Measurements from ENCODE around the gene POFUT2. TPM values are rescaled to one million over a fixed set of nuclear protein-coding genes. Genes with fewer than 3 reads are reported as not detected.

The POFUT2 gene
- polyA plus RNA-seq, 1 donor from 2014 or later = 25.4 TPM

DNA sequence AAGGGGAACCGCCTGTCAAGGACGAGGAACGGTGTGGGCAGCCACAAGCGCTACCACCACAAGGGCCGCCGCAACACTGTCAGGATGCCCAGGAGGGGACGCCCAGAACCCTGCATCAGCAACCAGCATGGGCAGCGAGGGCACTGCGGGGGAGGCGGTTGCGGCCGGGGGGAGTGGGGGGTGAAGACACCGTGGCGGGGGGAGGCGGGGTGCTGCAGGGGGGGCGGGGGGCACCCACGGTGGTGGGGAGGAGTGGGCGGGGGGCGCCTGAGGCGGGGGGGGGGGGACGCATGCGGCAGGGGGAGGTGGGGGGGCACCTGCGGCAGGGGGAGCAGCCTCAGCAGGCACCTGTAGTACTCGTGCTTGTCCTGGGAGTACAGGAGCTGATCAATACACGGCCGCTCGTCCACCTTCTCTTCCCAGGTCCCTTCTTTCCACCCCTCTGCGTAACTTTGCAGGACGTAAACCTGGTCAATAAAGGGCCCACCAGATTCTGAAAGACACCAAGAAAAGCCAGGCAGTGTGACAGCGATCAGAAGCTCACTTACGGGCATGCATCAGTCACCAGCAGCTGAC lies 4.6 kb downstream of the POFUT2 start:
- Histone ChIP-seq H3K36me3 (ENCODE audit: insufficient read depth, low read length) (no peaks in the 10 kb centered on the region), H3F3A (ENCODE audit: insufficient read depth, low read length, poor library complexity, severe bottlenecking) (no peaks in the 10 kb centered on the region), H4K20me1 (ENCODE audit: insufficient read depth) (no peaks in the 10 kb centered on the region), H3K79me2 (replicated peaks; ENCODE audit: insufficient read depth, low read length) (peaks cover 7% of the 10 kb centered on the region), H3K9ac (ENCODE audit: low read length) (no peak overlapping the region), H2AFZ (ENCODE audit: low read depth, low read length) (no peak overlapping the region), H3K27me3 (ENCODE audit: insufficient read depth, low read depth, low read length) (no peaks in the 10 kb centered on the region), H3K4me3 (ENCODE audit: low read length) (no peak overlapping the region), H3K4me2 (ENCODE audit: low read length) (no peak overlapping the region), H3K9me2 (ENCODE audit: insufficient read depth, low read length) (no peaks in the 10 kb centered on the region), H3K27ac (ENCODE audit: low read length) (no peak overlapping the region), H3K9me3 (ENCODE audit: low read length) (no peaks in the 10 kb centered on the region)
- TF ChIP-seq EZH2 (IDR thresholded peaks at IDR 0.05; ENCODE audit: borderline replicate concordance, insufficient read depth, low read length, poor library complexity, severe bottlenecking) (no peak), EP300 (conservative IDR thresholded peaks at IDR 0.05; ENCODE audit: poor library complexity, severe bottlenecking) (no peak), REST (IDR thresholded peaks at IDR 0.05; ENCODE audit: borderline replicate concordance) (no peak), MXI1 (conservative IDR thresholded peaks at IDR 0.05; ENCODE audit: poor library complexity, severe bottlenecking) (no peak), CTCF (IDR thresholded peaks at IDR 0.05; ENCODE audit: poor library complexity, severe bottlenecking) (no peak), TAF1 (IDR thresholded peaks at IDR 0.05; ENCODE audit: low read depth) (no peak), RAD21 (conservative IDR thresholded peaks at IDR 0.05) (no peak), POLR2AphosphoS5 (IDR thresholded peaks at IDR 0.05) (no peak), SMC3 (conservative IDR thresholded peaks at IDR 0.05; ENCODE audit: poor library complexity) (no peak)

GRCh38 chr21:45282283-45283034 lies 5.2 kb downstream of the POFUT2 start:
- Histone ChIP-seq H3K9me2 (ENCODE audit: insufficient read depth, low read length) (no peaks in the 10 kb centered on the region), H3F3A (ENCODE audit: insufficient read depth, low read length, poor library complexity, severe bottlenecking) (no peaks in the 10 kb centered on the region), H3K36me3 (ENCODE audit: insufficient read depth, low read length) (no peaks in the 10 kb centered on the region), H3K4me2 (ENCODE audit: low read length) (no peak overlapping the region), H3K9ac (ENCODE audit: low read length) (no peak overlapping the region), H4K20me1 (ENCODE audit: insufficient read depth) (no peaks in the 10 kb centered on the region), H3K4me3 (ENCODE audit: low read length) (no peak overlapping the region), H3K9me3 (ENCODE audit: low read length) (no peaks in the 10 kb centered on the region), H2AFZ (ENCODE audit: low read depth, low read length) (no peak overlapping the region), H3K27ac (ENCODE audit: low read length) (no peak overlapping the region), H3K79me2 (replicated peaks; ENCODE audit: insufficient read depth, low read length) (peaks cover 7% of the 10 kb centered on the region), H3K27me3 (ENCODE audit: insufficient read depth, low read depth, low read length) (no peaks in the 10 kb centered on the region)
- TF ChIP-seq RAD21 (conservative IDR thresholded peaks at IDR 0.05) (no peak), POLR2AphosphoS5 (IDR thresholded peaks at IDR 0.05) (no peak), SMC3 (conservative IDR thresholded peaks at IDR 0.05; ENCODE audit: poor library complexity) (no peak), MXI1 (conservative IDR thresholded peaks at IDR 0.05; ENCODE audit: poor library complexity, severe bottlenecking) (no peak)
